ENCODE measurements around the gene OPRM1.

OPRM1 gene

DNA sequence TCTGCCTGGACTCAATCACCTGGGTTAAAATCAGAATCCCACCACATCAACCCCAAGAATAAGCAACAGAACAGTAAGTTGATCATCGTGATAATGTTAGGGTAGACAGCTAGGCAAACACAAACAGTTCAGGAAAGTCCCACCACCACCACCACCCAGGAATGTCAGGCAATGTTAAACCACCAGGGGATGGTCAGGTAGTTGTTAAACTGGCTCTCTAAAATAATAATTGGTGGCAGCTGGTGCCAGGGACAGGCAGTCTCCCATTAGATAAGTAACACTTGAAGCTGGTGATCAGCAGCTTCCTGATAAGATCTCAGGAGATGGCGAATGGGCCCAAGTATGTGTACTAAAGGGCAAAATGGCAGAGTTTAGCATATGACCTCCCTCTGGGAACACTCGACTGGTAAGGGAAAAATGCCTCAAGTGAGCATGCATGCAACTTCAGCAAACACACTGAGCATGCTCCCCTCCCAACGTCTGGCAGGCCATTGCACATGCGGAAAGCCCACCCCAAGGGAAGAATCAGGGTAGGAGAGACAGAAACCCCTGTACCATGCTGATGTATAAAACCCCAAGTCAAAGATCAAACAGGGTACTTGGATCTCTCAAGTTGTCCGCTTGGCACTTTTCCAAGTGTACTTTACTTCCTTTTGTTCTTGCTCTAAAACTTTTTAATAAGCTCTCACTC, 250.9 kb downstream of the OPRM1 start:
- DNase-seq = no peak

DNA sequence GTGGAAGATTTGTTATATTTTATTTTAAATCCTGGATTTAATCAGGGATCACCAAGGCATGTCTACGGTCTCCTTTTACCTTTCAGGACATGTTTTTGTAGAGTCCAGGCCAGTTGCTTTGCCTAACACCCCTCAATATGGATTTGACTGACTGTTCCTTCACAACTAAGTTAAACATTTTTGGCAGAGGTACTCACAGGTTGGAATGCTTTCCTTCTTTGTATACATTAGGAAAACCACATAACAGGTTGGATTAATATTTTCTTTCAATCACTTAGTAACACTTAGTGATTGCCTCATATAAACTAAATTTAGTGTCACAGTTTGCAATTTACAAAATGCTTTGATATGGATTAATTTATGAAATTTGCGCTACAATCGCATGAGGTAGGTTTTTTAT, 253.0 kb downstream of the OPRM1 start:
- no peak for DNase-seq

DNA sequence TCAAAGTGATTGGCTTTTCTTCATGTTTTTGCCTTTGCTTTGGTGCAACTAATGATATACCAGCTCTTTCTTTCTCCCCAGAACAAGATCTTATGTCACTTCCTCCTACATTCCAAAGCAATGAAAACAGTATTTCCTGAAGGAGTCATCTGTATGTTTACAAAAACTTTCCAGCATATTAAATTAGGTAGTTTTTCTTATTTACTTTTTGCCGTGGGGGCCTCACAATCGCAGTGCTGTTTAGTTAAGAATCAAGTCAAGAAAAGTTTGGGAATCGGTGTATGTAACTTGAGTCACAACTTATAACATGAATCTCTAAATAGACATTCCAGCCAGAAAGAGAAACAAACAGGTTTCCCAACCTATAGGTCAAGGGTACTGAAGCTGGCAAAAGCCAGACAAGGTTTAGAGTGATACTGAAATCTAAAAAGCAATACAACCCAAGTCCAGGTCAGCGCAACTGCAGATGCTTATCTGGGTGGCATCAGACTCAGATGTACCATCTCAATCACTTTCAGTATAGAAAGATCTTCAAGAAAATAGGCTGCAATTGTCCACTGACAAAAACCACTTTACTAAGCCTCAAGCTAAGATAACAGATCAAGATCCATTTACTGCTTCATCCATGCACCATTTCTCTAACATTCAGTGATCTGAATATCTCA, 253.9 kb downstream of the OPRM1 start:
- DNase-seq = no peak

DNA sequence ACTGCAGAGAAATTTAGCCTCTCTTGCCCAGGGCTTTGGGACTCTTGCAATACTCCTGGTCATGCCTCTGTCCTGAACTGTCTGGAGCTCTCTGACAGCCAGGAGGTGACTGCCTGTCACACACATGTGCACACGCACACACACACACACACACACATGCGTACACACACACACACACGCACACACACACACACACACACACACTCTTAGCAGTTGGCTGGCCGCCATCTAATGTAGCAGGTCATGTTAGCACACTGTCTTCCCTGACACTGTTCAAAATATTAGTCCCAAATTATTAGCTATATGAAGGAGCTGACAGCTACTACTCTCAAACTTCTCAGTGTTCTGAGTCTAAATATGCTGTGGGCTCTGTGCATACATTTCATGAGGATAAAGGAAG, 256.7 kb downstream of the OPRM1 start:
- no peak for DNase-seq
